ENCODE results near the gene SLC51B.

DNA sequence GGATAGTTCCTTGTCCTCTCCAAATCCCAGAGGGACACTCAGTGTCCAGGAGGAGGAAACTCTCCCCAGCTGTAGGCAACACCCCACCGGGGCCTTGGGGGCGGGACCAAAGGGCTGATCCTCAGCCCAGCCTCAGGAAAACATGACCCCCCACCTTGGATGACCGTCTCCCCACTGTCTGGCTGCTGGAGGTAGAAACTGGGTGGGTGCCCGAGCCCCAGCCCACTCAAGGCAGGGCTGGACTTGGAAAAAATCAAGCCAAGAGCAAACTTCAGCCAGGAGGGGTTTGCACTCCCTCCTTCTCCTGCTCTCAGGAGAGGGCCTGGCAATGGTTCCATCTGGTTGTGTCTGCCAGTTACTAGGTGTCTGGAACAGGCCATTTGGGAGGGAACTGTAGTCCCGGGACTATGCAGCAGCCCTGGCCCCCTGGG lies 26.2 kb downstream of the SLC51B start:
- TF ChIP-seq ZNF302 (CRISPR knock-in tag; IDR thresholded peaks at IDR 0.05) (no peak), REST (IDR thresholded peaks at IDR 0.05) (no peak), SMC3 (IDR thresholded peaks at IDR 0.05) (no peak), E2F6 (IDR thresholded peaks at IDR 0.05; ENCODE audit: borderline replicate concordance, low read depth) (no peak), POLR2AphosphoS2 (conservative IDR thresholded peaks at IDR 0.05; ENCODE audit: low read length) (no peak), MAZ (IDR thresholded peaks at IDR 0.05; ENCODE audit: borderline replicate concordance, low read depth, low read length) (no peak), EHMT2 (IDR thresholded peaks at IDR 0.05; ENCODE audit: low read depth) (no peak), BHLHE40 (IDR thresholded peaks at IDR 0.05; ENCODE audit: low read depth, low read length) (no peak), HDAC2 (IDR thresholded peaks at IDR 0.05) (no peak), JUNB (IDR thresholded peaks at IDR 0.05) (no peak)
- TF ChIP-seq, protein P1, sequence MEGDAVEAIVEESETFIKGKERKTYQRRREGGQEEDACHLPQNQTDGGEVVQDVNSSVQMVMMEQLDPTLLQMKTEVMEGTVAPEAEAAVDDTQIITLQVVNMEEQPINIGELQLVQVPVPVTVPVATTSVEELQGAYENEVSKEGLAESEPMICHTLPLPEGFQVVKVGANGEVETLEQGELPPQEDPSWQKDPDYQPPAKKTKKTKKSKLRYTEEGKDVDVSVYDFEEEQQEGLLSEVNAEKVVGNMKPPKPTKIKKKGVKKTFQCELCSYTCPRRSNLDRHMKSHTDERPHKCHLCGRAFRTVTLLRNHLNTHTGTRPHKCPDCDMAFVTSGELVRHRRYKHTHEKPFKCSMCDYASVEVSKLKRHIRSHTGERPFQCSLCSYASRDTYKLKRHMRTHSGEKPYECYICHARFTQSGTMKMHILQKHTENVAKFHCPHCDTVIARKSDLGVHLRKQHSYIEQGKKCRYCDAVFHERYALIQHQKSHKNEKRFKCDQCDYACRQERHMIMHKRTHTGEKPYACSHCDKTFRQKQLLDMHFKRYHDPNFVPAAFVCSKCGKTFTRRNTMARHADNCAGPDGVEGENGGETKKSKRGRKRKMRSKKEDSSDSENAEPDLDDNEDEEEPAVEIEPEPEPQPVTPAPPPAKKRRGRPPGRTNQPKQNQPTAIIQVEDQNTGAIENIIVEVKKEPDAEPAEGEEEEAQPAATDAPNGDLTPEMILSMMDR (IDR thresholded peaks at IDR 0.05), result no peak
- TF ChIP-seq, protein P2, sequence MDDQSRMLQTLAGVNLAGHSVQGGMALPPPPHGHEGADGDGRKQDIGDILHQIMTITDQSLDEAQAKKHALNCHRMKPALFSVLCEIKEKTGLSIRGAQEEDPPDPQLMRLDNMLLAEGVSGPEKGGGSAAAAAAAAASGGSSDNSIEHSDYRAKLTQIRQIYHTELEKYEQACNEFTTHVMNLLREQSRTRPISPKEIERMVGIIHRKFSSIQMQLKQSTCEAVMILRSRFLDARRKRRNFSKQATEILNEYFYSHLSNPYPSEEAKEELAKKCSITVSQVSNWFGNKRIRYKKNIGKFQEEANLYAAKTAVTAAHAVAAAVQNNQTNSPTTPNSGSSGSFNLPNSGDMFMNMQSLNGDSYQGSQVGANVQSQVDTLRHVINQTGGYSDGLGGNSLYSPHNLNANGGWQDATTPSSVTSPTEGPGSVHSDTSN (IDR thresholded peaks at IDR 0.05), result no peak
